Measurements from ENCODE around the gene RNASEH2A. TPM values are rescaled to one million over a fixed set of nuclear protein-coding genes. Genes with fewer than 3 reads are reported as not detected.

RNASEH2A gene
- total and polyA plus RNA-seq, 2 of the 4 experiments (the other 2 are of a cell fraction) = 34.9 to 44.6 TPM

DNA sequence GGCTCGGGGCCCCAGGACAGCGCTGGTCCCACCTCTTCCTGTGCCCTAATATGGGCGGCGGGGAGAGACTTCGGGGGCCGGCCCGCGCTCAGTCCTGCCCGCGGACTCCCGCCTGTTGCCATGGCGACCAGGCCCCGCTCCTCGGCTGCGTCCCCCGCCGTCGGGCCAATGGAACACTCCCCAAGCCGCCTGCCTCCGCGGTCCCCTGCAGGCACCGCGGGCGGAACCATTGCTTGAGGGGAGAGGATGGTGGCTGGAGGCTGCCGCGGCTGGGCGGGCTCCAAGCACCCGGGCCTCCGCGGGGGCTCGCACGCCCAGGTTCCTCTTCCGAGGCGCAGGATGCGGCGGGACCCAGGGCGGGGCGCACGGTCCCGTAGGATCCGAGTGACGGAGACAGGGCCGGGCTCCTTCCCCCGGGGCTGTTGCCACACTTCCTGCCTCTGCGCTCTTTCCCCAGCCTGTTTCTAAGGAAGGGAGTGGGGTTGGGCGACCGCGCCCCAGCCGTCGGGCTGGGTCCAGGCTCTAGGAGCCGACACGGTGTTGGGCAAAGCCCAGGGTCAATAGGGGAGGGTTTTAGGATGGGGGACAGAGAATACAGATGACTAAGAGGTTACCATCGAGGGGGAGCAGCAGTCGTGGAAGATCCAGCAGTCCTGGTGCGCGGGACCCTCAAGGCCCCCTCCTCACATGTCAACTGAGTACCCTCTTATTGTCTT is 16.3 kb upstream of the RNASEH2A start (continued):
- TF ChIP-seq, protein P1, sequence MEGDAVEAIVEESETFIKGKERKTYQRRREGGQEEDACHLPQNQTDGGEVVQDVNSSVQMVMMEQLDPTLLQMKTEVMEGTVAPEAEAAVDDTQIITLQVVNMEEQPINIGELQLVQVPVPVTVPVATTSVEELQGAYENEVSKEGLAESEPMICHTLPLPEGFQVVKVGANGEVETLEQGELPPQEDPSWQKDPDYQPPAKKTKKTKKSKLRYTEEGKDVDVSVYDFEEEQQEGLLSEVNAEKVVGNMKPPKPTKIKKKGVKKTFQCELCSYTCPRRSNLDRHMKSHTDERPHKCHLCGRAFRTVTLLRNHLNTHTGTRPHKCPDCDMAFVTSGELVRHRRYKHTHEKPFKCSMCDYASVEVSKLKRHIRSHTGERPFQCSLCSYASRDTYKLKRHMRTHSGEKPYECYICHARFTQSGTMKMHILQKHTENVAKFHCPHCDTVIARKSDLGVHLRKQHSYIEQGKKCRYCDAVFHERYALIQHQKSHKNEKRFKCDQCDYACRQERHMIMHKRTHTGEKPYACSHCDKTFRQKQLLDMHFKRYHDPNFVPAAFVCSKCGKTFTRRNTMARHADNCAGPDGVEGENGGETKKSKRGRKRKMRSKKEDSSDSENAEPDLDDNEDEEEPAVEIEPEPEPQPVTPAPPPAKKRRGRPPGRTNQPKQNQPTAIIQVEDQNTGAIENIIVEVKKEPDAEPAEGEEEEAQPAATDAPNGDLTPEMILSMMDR (conservative IDR thresholded peaks at IDR 0.05; ENCODE audit: low read depth, low read length) = no peak
- peak; percentile 15; the same call in 1 of the 2 replicates for TF ChIP-seq POLR2A (IDR thresholded peaks at IDR 0.05; ENCODE audit: low read depth, low read length)
